Measurements from ENCODE around the gene RUNX2. TPM values are rescaled to one million over a fixed set of nuclear protein-coding genes. Genes with fewer than 3 reads are reported as not detected.

RUNX2 gene
- total and polyA plus RNA-seq, 9 of the 15 experiments (the other 6 are each of a cell fraction or from before 2014, with no cell fraction given) = 0.29 to 1.00 (median 0.43) TPM

- no peak overlapping the region for H3K27ac ChIP-seq (ENCODE audit: extremely low read depth, low read depth, low read length)
- H3K27me3 ChIP-seq (ENCODE audit: control insufficient read depth in 2 of 2, insufficient read depth in 2 of 2, low read length in 2 of 2) = no peaks in the 10 kb centered on the region
- no peak for DNase-seq (ENCODE audit: extremely low read depth in 1 of 4, low spot score in 3 of 4)
- ATAC-seq = no peak
- no TSS peak for BruUV-seq (replicated peaks)
- no peaks in the 10 kb centered on the region for H3K36me3 ChIP-seq (ENCODE audit: control insufficient read depth, insufficient read depth, low read length)
- H3K9ac ChIP-seq (ENCODE audit: insufficient read depth in 1 of 2, low read depth in 2 of 2, low read length in 2 of 2) = no peak overlapping the region
- H3K4me3 ChIP-seq = no peak overlapping the region
- intact Hi-C loops (cut with micrococcal nuclease) = no loop called here
- in situ Hi-C loops (cut with MboI) = no loop called here
- H3K4me2 ChIP-seq (ENCODE audit: insufficient read depth, low read length) = no peak overlapping the region
- H2AFZ ChIP-seq (ENCODE audit: low read depth, low read length) = no peak overlapping the region
- H3K9me1 ChIP-seq (ENCODE audit: control insufficient read depth, insufficient read depth, low read length) = no peaks in the 10 kb centered on the region
- no peaks in the 10 kb centered on the region for H3K9me3 ChIP-seq (replicated peaks; ENCODE audit: control insufficient read depth, insufficient read depth, low read depth, low read length)
- ChIA-PET CTCF (ENCODE audit: low intra/inter-chr PET ratio) (no interaction called here), POLR2A (no interaction called here)
- H3K4me1 ChIP-seq (replicated peaks in 1 of 2; ENCODE audit: control insufficient read depth in 2 of 2, insufficient read depth in 2 of 2, low read length in 2 of 2) = no peaks in the 10 kb centered on the region
- FAIRE-seq = no peak
- WGBS (ENCODE audit: insufficient coverage, low coverage, missing lambda C conversion rate) = 91% methylated on average over 1 of the region's 1 CpG
- no peaks in the 10 kb centered on the region for H3K79me2 ChIP-seq (ENCODE audit: control insufficient read depth, insufficient read depth, low read length)
- no peaks in the 10 kb centered on the region for H4K20me1 ChIP-seq (replicated peaks; ENCODE audit: control insufficient read depth, insufficient read depth, low read length)
- no peak for TF ChIP-seq SIX5 (IDR thresholded peaks at IDR 0.05; ENCODE audit: borderline replicate concordance in 1 of 2, insufficient read depth in 1 of 2, low read depth in 1 of 2, low read length in 2 of 2)
- no peak for TF ChIP-seq CTCF (IDR thresholded peaks at IDR 0.05 in 2 of 3, conservative IDR thresholded peaks at IDR 0.05 in 1 of 3; ENCODE audit: insufficient read depth in 2 of 3, low read depth in 1 of 3, low read length in 3 of 3)
- no peak for TF ChIP-seq HNRNPLL (IDR thresholded peaks at IDR 0.05; ENCODE audit: low read depth, low read length, poor library complexity, severe bottlenecking)
- no peak for TF ChIP-seq ZNF668 (CRISPR knock-in tag; IDR thresholded peaks at IDR 0.05)
- TF ChIP-seq ZNF511 (CRISPR knock-in tag; IDR thresholded peaks at IDR 0.05) = no peak
- no peak for TF ChIP-seq YY1 (IDR thresholded peaks at IDR 0.05; ENCODE audit: borderline replicate concordance in 1 of 3, control insufficient read depth in 1 of 3, extremely low read depth in 1 of 3, insufficient read depth in 3 of 3, insufficient read length in 1 of 3, insufficient replicate concordance in 2 of 3, low read depth in 1 of 3, low read length in 2 of 3)
- no peak for TF ChIP-seq BHLHE40 (IDR thresholded peaks at IDR 0.05; ENCODE audit: low read length)
- no peak for TF ChIP-seq ZNF518B (CRISPR knock-in tag; IDR thresholded peaks at IDR 0.05)
- TF ChIP-seq BCOR (IDR thresholded peaks at IDR 0.05) = no peak
- TF ChIP-seq DACH1 (IDR thresholded peaks at IDR 0.05; ENCODE audit: partially characterized antibody) = no peak
- no peak for TF ChIP-seq E4F1 (CRISPR knock-in tag; IDR thresholded peaks at IDR 0.05; ENCODE audit: borderline replicate concordance)
Measured at GRCh38 chr6:45365036-45365435, 36.9 kb downstream of the RUNX2 start.

All from K562 (cell line).